OCI-LY7 (cell line): Measurements from ENCODE around the gene RASAL2.

ENCODE experiments used
- EZH2phosphoT487 ChIP-seq: fragments of 200-600 bp; sonication (generic); IDR thresholded peaks from 2 replicates; pipeline ENCODE4 v1.6.1; 2018; ENCODE audit warnings: low read depth, borderline replicate concordance, mild to moderate bottlenecking, mixed run types, antibody characterized with exemption, low read length, moderate library complexity, mixed read lengths
- TF ChIP-seq, protein P1 (sequence below): fragments of 200-600 bp; sonication (generic); conservative IDR thresholded peaks from 2 replicates; pipeline ENCODE4 v1.5.1; 2014; ENCODE audit warnings: mild to moderate bottlenecking, antibody characterized with exemption, low read length, moderate library complexity, mixed read lengths

DNA sequence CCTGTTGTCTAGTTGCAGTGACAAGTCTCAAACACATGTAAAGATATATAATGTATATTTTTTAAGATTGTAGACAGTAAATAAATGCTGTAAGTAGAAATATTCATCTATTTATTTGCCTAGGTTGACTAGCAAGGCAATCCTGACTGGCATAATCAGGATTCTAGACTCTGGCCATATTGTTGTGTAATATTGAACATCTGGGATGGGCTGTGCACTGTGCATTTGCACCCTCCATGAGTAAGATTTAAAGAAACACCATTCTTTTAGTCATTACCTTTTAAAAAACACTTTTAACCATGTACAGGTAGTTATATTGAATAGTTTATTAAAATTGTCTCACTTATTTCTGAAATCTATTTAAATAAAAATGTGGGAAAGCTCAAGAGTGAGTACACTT lies 32.4 kb downstream of the RASAL2 start:
- TF ChIP-seq, protein P1, sequence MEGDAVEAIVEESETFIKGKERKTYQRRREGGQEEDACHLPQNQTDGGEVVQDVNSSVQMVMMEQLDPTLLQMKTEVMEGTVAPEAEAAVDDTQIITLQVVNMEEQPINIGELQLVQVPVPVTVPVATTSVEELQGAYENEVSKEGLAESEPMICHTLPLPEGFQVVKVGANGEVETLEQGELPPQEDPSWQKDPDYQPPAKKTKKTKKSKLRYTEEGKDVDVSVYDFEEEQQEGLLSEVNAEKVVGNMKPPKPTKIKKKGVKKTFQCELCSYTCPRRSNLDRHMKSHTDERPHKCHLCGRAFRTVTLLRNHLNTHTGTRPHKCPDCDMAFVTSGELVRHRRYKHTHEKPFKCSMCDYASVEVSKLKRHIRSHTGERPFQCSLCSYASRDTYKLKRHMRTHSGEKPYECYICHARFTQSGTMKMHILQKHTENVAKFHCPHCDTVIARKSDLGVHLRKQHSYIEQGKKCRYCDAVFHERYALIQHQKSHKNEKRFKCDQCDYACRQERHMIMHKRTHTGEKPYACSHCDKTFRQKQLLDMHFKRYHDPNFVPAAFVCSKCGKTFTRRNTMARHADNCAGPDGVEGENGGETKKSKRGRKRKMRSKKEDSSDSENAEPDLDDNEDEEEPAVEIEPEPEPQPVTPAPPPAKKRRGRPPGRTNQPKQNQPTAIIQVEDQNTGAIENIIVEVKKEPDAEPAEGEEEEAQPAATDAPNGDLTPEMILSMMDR: no peak
- TF ChIP-seq EZH2phosphoT487: no peak
